Measurements from ENCODE around the gene BAG3. TPM values are rescaled to one million over a fixed set of nuclear protein-coding genes. Genes with fewer than 3 reads are reported as not detected.

BAG3 gene
- total and polyA plus RNA-seq, 9 of the 15 experiments (the other 6 are each of a cell fraction or from before 2014, with no cell fraction given) = 2.6 to 27.4 (median 7.2) TPM

- H3K79me2 ChIP-seq (ENCODE audit: control insufficient read depth, insufficient read depth, low read length) = no peaks in the 10 kb centered on the region
- no peak overlapping the region for H2AFZ ChIP-seq (ENCODE audit: low read depth, low read length)
- in situ Hi-C loops (cut with MboI) (no loop called here), intact Hi-C loops (cut with micrococcal nuclease) (no loop called here)
- peaks cover 2% of the 10 kb centered on the region for H3K9me3 ChIP-seq (replicated peaks; ENCODE audit: control insufficient read depth, insufficient read depth, low read depth, low read length)
- FAIRE-seq (no peak), ATAC-seq (no peak), DNase-seq (ENCODE audit: extremely low read depth in 1 of 4, low spot score in 3 of 4) (no peak)
- no peak overlapping the region for H3K9ac ChIP-seq (ENCODE audit: insufficient read depth in 1 of 2, low read depth in 2 of 2, low read length in 2 of 2)
- no peaks in the 10 kb centered on the region for H4K20me1 ChIP-seq (replicated peaks; ENCODE audit: control insufficient read depth, insufficient read depth, low read length)
- ChIA-PET CTCF (ENCODE audit: low intra/inter-chr PET ratio) (no interaction called here), POLR2A (no interaction called here)
- WGBS (ENCODE audit: insufficient coverage, low coverage, missing lambda C conversion rate) = 72% methylated on average over 3 of the region's 6 CpGs
- H3K36me3 ChIP-seq (ENCODE audit: control insufficient read depth, insufficient read depth, low read length) = no peaks in the 10 kb centered on the region
- no peaks in the 10 kb centered on the region for H3K9me1 ChIP-seq (ENCODE audit: control insufficient read depth, insufficient read depth, low read length)
- H3K4me2 ChIP-seq (ENCODE audit: insufficient read depth, low read length) = no peak overlapping the region
- no peak overlapping the region for H3K4me3 ChIP-seq
- no peak overlapping the region for H3K27ac ChIP-seq (ENCODE audit: extremely low read depth, low read depth, low read length)
- H3K4me1 ChIP-seq (replicated peaks in 1 of 2; ENCODE audit: control insufficient read depth in 2 of 2, insufficient read depth in 2 of 2, low read length in 2 of 2) = no peaks in the 10 kb centered on the region
- no TSS peak for BruUV-seq (replicated peaks)
- H3K27me3 ChIP-seq (ENCODE audit: control insufficient read depth in 2 of 2, insufficient read depth in 2 of 2, low read length in 2 of 2) = no peaks in the 10 kb centered on the region
- TF ChIP-seq PHF8 (IDR thresholded peaks at IDR 0.05; ENCODE audit: borderline replicate concordance, low read length) (no peak), ZNF124 (CRISPR knock-in tag; IDR thresholded peaks at IDR 0.05) (no peak), ZNF695 (CRISPR knock-in tag; IDR thresholded peaks at IDR 0.05) (no peak), FOXP1 (CRISPR knock-in tag; IDR thresholded peaks at IDR 0.05) (no peak), CCAR2 (IDR thresholded peaks at IDR 0.05; ENCODE audit: low read depth, low read length) (no peak), CBX1 (IDR thresholded peaks at IDR 0.05; ENCODE audit: low read depth) (no peak), NONO (IDR thresholded peaks at IDR 0.05; ENCODE audit: low read depth in 2 of 2, low read length in 1 of 2) (no peak), NR0B1 (IDR thresholded peaks at IDR 0.05; ENCODE audit: partially characterized antibody) (no peak), VEZF1 (CRISPR knock-in tag; IDR thresholded peaks at IDR 0.05) (no peak), HMGXB4 (CRISPR knock-in tag; IDR thresholded peaks at IDR 0.05) (no peak), XRCC4 (IDR thresholded peaks at IDR 0.05; ENCODE audit: extremely low read depth, insufficient read depth, insufficient read length) (no peak), SMAD2 (IDR thresholded peaks at IDR 0.05; ENCODE audit: low read depth, low read length) (no peak), PRDM10 (IDR thresholded peaks at IDR 0.05; ENCODE audit: partially characterized antibody) (no peak), CEBPG (CRISPR knock-in tag; IDR thresholded peaks at IDR 0.05) (no peak), CEBPG (tag; conservative IDR thresholded peaks at IDR 0.05 in 1 of 2, IDR thresholded peaks at IDR 0.05 in 1 of 2) (no peak)
Observed at GRCh38 chr10:119640384-119640783, 10.8 kb upstream of the BAG3 start.
